Measurements from ENCODE around the gene FOXI2. TPM values are rescaled to one million over a fixed set of nuclear protein-coding genes. Genes with fewer than 3 reads are reported as not detected.

The FOXI2 gene
- total and polyA plus RNA-seq, 9 of the 15 experiments (the other 6 are each of a cell fraction or from before 2014, with no cell fraction given): not detected

DNA sequence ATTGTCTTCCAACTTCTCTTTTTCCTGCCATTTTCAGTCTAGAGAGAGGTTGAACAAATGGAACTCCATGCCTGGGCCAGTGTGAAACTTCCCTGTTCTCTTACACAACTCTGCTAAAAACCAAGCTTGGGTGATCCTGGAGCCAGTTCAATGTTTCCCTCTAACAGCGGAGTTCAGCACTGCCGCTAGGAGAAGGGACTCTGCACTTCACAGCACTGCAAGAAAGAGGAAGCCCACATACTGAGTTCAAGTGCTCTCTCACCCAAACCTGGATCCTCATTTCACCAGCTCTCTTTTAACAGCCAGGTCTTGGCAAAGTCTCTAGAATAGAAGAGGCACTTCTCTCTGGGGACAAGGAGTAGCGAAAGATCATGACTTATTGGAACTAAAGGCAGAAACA lies 18.8 kb downstream of the FOXI2 start:
- Histone ChIP-seq H3K4me2 (ENCODE audit: insufficient read depth, low read length) (no peak overlapping the region), H4K20me1 (replicated peaks; ENCODE audit: control insufficient read depth, insufficient read depth, low read length) (no peaks in the 10 kb centered on the region), H3K27me3 (ENCODE audit: control insufficient read depth in 2 of 2, insufficient read depth in 2 of 2, low read length in 2 of 2) (no peaks in the 10 kb centered on the region), H3K4me1 (replicated peaks in 1 of 2; ENCODE audit: control insufficient read depth in 2 of 2, insufficient read depth in 2 of 2, low read length in 2 of 2) (no peaks in the 10 kb centered on the region), H3K9me3 (replicated peaks; ENCODE audit: control insufficient read depth, insufficient read depth, low read depth, low read length) (no peaks in the 10 kb centered on the region), H3K36me3 (ENCODE audit: control insufficient read depth, insufficient read depth, low read length) (no peaks in the 10 kb centered on the region), H3K4me3 (no peak overlapping the region), H3K27ac (ENCODE audit: extremely low read depth, low read depth, low read length) (no peak overlapping the region), H3K79me2 (ENCODE audit: control insufficient read depth, insufficient read depth, low read length) (no peaks in the 10 kb centered on the region), H3K9me1 (ENCODE audit: control insufficient read depth, insufficient read depth, low read length) (no peaks in the 10 kb centered on the region), H2AFZ (ENCODE audit: low read depth, low read length) (no peak overlapping the region), H3K9ac (ENCODE audit: insufficient read depth in 1 of 2, low read depth in 2 of 2, low read length in 2 of 2) (no peak overlapping the region)
- ChIA-PET POLR2A (no interaction called here), CTCF (ENCODE audit: low intra/inter-chr PET ratio) (no interaction called here)
- WGBS (ENCODE audit: insufficient coverage, low coverage, missing lambda C conversion rate): 0% methylated on average over 2 of the region's 3 CpGs
- DNase-seq (ENCODE audit: extremely low read depth in 1 of 4, low spot score in 3 of 4) (no peak), FAIRE-seq (no peak), ATAC-seq (no peak)
- TF ChIP-seq ZNF384 (IDR thresholded peaks at IDR 0.05; ENCODE audit: low read depth, low read length): no peak
- BruUV-seq (replicated peaks): no TSS peak
- intact Hi-C loops (cut with micrococcal nuclease): no loop called here
- in situ Hi-C loops (cut with MboI): no loop called here

DNA sequence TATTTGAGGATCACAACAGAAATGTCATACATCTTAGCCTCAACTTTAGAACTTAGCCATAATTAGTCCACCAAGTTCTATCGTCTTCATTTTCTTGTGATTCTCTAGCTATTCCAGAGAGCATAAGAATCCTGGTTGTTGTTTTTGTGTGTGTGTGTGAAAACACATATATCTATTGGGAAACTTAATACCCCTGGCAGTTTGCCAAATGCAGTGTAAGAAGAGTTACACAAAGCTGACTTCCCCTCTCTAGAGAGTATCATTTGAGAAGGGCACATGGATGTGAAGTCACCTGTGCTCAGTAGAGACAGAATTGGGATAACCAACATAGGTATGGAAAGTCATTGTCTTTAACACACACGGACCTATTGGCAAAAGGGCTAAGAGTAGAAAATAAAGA lies 19.3 kb downstream of the FOXI2 start:
- Histone ChIP-seq H3K27me3 (ENCODE audit: control insufficient read depth in 2 of 2, insufficient read depth in 2 of 2, low read length in 2 of 2) (no peaks in the 10 kb centered on the region), H3K4me3 (no peak overlapping the region), H4K20me1 (replicated peaks; ENCODE audit: control insufficient read depth, insufficient read depth, low read length) (no peaks in the 10 kb centered on the region), H2AFZ (ENCODE audit: low read depth, low read length) (no peak overlapping the region), H3K79me2 (ENCODE audit: control insufficient read depth, insufficient read depth, low read length) (no peaks in the 10 kb centered on the region), H3K4me2 (ENCODE audit: insufficient read depth, low read length) (no peak overlapping the region), H3K9me3 (replicated peaks; ENCODE audit: control insufficient read depth, insufficient read depth, low read depth, low read length) (no peaks in the 10 kb centered on the region), H3K9me1 (ENCODE audit: control insufficient read depth, insufficient read depth, low read length) (no peaks in the 10 kb centered on the region), H3K27ac (ENCODE audit: extremely low read depth, low read depth, low read length) (no peak overlapping the region), H3K4me1 (replicated peaks in 1 of 2; ENCODE audit: control insufficient read depth in 2 of 2, insufficient read depth in 2 of 2, low read length in 2 of 2) (no peaks in the 10 kb centered on the region), H3K36me3 (ENCODE audit: control insufficient read depth, insufficient read depth, low read length) (no peaks in the 10 kb centered on the region), H3K9ac (ENCODE audit: insufficient read depth in 1 of 2, low read depth in 2 of 2, low read length in 2 of 2) (no peak overlapping the region)
- FAIRE-seq: no peak
- no peak for ATAC-seq
- POLR2A ChIA-PET: no interaction called here
- 0% methylated on average over 2 of the region's 2 CpGs for WGBS (ENCODE audit: insufficient coverage, low coverage, missing lambda C conversion rate)
- CTCF ChIA-PET (ENCODE audit: low intra/inter-chr PET ratio): no interaction called here
- no TSS peak for BruUV-seq (replicated peaks)
- in situ Hi-C loops (cut with MboI) (no loop called here), intact Hi-C loops (cut with micrococcal nuclease) (no loop called here)
- DNase-seq (ENCODE audit: extremely low read depth in 1 of 4, low spot score in 3 of 4): no peak
- TF ChIP-seq NFIX (CRISPR knock-in tag; IDR thresholded peaks at IDR 0.05; ENCODE audit: low read depth) (peak; percentile 49; the same call in 1 of the 2 replicates), RBFOX2 (IDR thresholded peaks at IDR 0.05; ENCODE audit: low read depth, low read length) (no peak), ZNF124 (CRISPR knock-in tag; IDR thresholded peaks at IDR 0.05) (no peak), ZNF274 (IDR thresholded peaks at IDR 0.05; ENCODE audit: borderline replicate concordance, low read depth, low read length) (no peak), HDAC2 (IDR thresholded peaks at IDR 0.05) (no peak), ZNF311 (CRISPR knock-in tag; IDR thresholded peaks at IDR 0.05) (no peak), NFIC (IDR thresholded peaks at IDR 0.05) (peak; percentile 60; the same call in 1 of the 2 replicates)

All from K562 (cell line).